DND-41 (cell line): ENCODE data around the gene SLC39A8.

Experiments used
- ATAC-seq: fragments of 200-7000 bp; cut with Tn5 transposase; 3 replicates; pipeline ENCODE4 v1.9.1; 2021; ENCODE audit warnings: low read depth; ENCODE audit not compliant: insufficient read depth
- DNase-seq: peaks from one replicate; pipeline ENCODE4 v3.0.0-alpha.2; 2020
- H2AFZ ChIP-seq: 2 replicates; pipeline ENCODE4 v1.6.0; 2012; ENCODE audit warnings: low read depth, low read length
- H3K27ac ChIP-seq: 2 replicates; pipeline ENCODE4 v1.5.1; 2012; ENCODE audit warnings: low read length, inconsistent platforms
- H3K27me3 ChIP-seq: fragments of 200-600 bp; sonication (generic); 2 replicates; pipeline ENCODE4 v1.6.0; 2012; ENCODE audit warnings: low read length, mild to moderate bottlenecking, inconsistent platforms; ENCODE audit not compliant: insufficient read depth, poor library complexity
- H3K36me3 ChIP-seq: 2 replicates; pipeline ENCODE4 v1.5.1; 2012; ENCODE audit warnings: low read length, inconsistent platforms; ENCODE audit not compliant: insufficient read depth
- H3K4me1 ChIP-seq: 2 replicates; pipeline ENCODE4 v1.5.1; 2012; ENCODE audit warnings: mild to moderate bottlenecking, low read length; ENCODE audit not compliant: insufficient read depth
- H3K4me2 ChIP-seq: 2 replicates; pipeline ENCODE4 v1.6.0; 2012; ENCODE audit warnings: mild to moderate bottlenecking, moderate library complexity, low read length, inconsistent platforms; ENCODE audit not compliant: insufficient read depth
- H3K4me3 ChIP-seq, 2 experiments: fragments of 200-600 bp in 1 of 2; shearing (Covaris generic) in 1 of 2; 2 replicates each; pipeline ENCODE4 v1.5.1; 2012 to 2016; ENCODE audit warnings: inconsistent platforms in 2 of 2, low read length in 2 of 2, mild to moderate bottlenecking in 2 of 2, low read depth in 1 of 2, moderate library complexity in 1 of 2
- H3K79me2 ChIP-seq: 2 replicates; pipeline ENCODE4 v1.6.0; 2012; ENCODE audit warnings: low read length, inconsistent platforms; ENCODE audit not compliant: insufficient read depth
- H3K9ac ChIP-seq: 2 replicates; pipeline ENCODE4 v1.6.0; 2012; ENCODE audit warnings: low read depth, mild to moderate bottlenecking, inconsistent platforms, low read length, moderate library complexity
- H3K9me3 ChIP-seq: 2 replicates; pipeline ENCODE4 v1.5.1; 2012; ENCODE audit warnings: low read length, moderate library complexity, mild to moderate bottlenecking, inconsistent platforms; ENCODE audit not compliant: insufficient read depth, severe bottlenecking
- H4K20me1 ChIP-seq: 2 replicates; pipeline ENCODE4 v1.6.0; 2012; ENCODE audit warnings: low read length; ENCODE audit not compliant: insufficient read depth
- EZH2 ChIP-seq: IDR thresholded peaks from 3 replicates; pipeline ENCODE4 v1.6.1; 2012; ENCODE audit warnings: borderline replicate concordance, low read depth, mild to moderate bottlenecking, moderate library complexity, low read length, inconsistent platforms; ENCODE audit not compliant: severe bottlenecking
- TF ChIP-seq, protein P1 (sequence below): IDR thresholded peaks from 2 replicates; pipeline ENCODE4 v1.5.1; 2012; ENCODE audit warnings: borderline replicate concordance, low read length, moderate library complexity, mild to moderate bottlenecking; ENCODE audit not compliant: poor library complexity, severe bottlenecking; ENCODE audit errors: extremely low read depth

SLC39A8 gene

DNA sequence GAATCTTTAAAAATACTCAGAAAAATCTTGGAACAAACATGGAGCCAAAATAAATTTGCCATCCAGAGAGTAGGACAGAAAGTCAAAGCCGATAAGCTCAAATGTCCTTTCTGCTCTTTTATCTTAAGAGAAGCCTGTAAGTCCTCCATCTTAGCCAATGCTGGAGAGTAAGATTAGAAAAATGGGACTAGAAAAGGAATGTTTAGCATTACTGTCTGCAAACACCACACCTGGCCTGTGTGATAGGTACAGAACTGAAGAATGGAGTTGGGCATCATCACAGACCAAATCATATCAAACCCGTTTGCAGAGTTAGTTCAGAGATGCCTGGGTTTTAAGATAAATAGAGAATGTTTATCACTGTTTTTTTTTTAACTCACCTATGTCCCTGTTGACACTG is 10.5 kb upstream of the SLC39A8 start:
- Histone ChIP-seq H3K36me3 (no peaks in the 10 kb centered on the region), H3K4me3 (no peak overlapping the region), H4K20me1 (no peaks in the 10 kb centered on the region), H2AFZ (no peak overlapping the region), H3K4me2 (no peak overlapping the region), H3K9ac (no peak overlapping the region), H3K4me1 (no peaks in the 10 kb centered on the region), H3K27me3 (no peaks in the 10 kb centered on the region), H3K79me2 (no peaks in the 10 kb centered on the region), H3K9me3 (no peaks in the 10 kb centered on the region), H3K27ac (no peak overlapping the region)
- ATAC-seq: no peak
- DNase-seq: no peak
- TF ChIP-seq, protein P1, sequence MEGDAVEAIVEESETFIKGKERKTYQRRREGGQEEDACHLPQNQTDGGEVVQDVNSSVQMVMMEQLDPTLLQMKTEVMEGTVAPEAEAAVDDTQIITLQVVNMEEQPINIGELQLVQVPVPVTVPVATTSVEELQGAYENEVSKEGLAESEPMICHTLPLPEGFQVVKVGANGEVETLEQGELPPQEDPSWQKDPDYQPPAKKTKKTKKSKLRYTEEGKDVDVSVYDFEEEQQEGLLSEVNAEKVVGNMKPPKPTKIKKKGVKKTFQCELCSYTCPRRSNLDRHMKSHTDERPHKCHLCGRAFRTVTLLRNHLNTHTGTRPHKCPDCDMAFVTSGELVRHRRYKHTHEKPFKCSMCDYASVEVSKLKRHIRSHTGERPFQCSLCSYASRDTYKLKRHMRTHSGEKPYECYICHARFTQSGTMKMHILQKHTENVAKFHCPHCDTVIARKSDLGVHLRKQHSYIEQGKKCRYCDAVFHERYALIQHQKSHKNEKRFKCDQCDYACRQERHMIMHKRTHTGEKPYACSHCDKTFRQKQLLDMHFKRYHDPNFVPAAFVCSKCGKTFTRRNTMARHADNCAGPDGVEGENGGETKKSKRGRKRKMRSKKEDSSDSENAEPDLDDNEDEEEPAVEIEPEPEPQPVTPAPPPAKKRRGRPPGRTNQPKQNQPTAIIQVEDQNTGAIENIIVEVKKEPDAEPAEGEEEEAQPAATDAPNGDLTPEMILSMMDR: no peak
- no peak for TF ChIP-seq EZH2

DNA sequence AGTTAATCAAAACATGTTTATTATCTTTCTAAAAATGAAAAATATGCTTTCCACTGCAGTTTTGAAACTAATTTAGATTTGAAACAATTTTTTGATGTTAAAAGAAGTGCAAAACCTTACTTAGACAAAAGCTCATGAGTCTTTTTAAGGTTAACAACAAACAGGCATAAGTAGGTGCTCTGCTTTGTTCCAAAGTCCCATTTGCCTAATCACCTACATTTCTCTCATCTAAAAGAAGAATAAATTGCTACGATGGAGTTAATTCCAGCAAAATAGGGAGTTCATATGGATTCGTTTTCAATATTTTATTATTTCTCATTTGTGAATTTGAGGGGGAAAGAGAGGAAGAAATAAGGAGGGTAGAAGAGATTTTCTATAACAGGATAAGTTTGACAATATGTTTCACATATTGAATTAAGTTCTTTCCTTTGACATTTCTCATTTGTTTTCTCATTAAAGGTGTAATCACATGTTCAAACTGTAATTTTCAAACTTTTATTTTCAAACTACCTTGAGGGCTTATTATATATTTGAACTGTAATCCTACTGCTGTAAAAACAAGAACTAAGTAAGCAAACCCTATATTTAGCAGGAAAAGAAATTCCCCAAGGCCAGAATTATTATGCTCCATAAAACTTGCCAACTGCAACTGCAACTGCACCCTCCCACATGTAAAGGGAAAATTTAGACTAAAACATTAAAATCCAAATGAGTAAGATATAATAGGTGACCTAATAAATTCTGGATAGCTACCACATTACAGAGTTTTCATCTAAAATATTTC is 9.6 kb upstream of the SLC39A8 start:
- H3K4me3 ChIP-seq: no peak overlapping the region

DNA sequence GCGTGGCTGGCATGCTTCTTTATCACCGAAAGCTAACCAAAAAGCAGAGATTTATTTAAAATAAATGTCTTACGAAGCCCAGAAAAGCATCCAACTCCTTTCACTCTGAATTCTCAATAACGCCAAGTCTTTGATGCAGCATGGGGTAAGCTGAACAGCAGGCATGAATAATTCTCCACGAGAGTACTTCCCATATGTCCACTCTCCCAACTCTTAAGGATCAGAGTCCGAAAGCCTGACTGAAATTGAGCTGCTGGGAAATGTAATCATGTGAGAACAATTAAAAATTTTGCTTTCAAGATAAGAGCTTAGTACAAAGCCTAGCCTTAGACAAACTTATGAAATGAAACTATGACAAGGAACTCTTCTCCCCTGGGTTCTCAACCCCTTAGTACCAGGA is 7.5 kb upstream of the SLC39A8 start:
- Histone ChIP-seq H3K4me3 (no peak overlapping the region), H3K27ac (no peak overlapping the region), H3K9me3 (no peaks in the 10 kb centered on the region), H3K4me2 (no peak overlapping the region), H3K9ac (no peak overlapping the region), H2AFZ (no peak overlapping the region), H3K27me3 (no peaks in the 10 kb centered on the region), H3K4me1 (no peaks in the 10 kb centered on the region), H3K36me3 (no peaks in the 10 kb centered on the region), H3K79me2 (no peaks in the 10 kb centered on the region), H4K20me1 (no peaks in the 10 kb centered on the region)
- TF ChIP-seq, protein P1: no peak
- no peak for TF ChIP-seq EZH2
- no peak for ATAC-seq
- no peak for DNase-seq

More for the DNA sequence above, 9.6 kb upstream of the SLC39A8 start:
- no peaks in the 10 kb centered on the region for H3K36me3 ChIP-seq
- H3K9ac ChIP-seq: no peak overlapping the region
- H3K27ac ChIP-seq: no peak overlapping the region
- H3K4me1 ChIP-seq: no peaks in the 10 kb centered on the region
- ATAC-seq (no peak), DNase-seq (no peak)
- H4K20me1 ChIP-seq: no peaks in the 10 kb centered on the region
- no peaks in the 10 kb centered on the region for H3K27me3 ChIP-seq
- no peak overlapping the region for H2AFZ ChIP-seq
- TF ChIP-seq, protein P1: no peak
- TF ChIP-seq EZH2: no peak
- H3K79me2 ChIP-seq: no peaks in the 10 kb centered on the region
- no peak overlapping the region for H3K4me2 ChIP-seq
- no peaks in the 10 kb centered on the region for H3K9me3 ChIP-seq
